ENCODE measurements around the gene GPT2.

The GPT2 gene, protein sequence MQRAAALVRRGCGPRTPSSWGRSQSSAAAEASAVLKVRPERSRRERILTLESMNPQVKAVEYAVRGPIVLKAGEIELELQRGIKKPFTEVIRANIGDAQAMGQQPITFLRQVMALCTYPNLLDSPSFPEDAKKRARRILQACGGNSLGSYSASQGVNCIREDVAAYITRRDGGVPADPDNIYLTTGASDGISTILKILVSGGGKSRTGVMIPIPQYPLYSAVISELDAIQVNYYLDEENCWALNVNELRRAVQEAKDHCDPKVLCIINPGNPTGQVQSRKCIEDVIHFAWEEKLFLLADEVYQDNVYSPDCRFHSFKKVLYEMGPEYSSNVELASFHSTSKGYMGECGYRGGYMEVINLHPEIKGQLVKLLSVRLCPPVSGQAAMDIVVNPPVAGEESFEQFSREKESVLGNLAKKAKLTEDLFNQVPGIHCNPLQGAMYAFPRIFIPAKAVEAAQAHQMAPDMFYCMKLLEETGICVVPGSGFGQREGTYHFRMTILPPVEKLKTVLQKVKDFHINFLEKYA

DNA sequence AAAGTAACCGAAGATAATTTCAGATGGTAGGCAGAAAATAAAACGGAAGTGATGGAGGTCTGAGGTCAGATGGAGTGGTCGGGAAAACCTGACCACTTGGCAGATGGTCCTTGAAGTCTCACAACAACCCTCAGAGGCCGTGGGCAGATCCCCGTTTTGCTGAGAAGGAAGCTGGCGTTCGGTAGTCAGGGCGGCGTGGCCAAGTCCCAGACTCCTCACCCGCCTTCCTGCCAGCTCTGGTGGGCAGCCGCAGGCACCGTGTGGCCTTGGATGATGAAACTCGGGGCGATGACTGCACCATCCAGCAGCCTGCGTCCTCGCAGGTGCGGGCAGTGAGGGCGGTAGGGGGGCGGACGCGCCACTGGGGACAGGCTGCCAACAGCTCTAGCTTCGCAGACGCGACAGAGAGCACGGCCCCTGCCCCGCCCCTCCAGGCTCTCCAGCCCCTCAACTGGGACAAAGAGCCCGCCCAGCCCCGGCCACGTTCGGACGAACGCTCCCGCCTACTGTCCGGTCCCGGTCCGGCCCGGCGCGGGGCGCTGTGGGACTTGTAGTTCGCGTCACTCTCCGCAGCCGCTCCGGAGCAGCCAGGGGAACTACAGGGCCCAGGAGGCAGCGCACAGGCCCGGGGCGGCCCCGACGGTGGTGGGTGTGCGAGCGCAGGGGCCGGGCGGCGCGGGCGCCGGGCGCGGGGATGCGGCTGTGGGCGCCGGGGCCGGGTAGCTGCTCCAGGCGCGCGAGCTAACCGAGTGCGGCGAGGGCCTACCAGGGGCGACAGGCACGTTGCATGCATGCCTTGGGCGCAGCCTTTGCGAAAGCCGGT is at the start of gene GPT2:
Gene GPT2, plus strand, starts transcription at position 673 of the 823 bp plus-strand sequence. CDS start 354 bp downstream, outside the sequence.
- no peak for TF ChIP-seq CTCF (IDR thresholded peaks at IDR 0.05; ENCODE audit: control extremely low read depth, extremely low read depth, low read depth, missing control alignments)
- peak; percentile 92 for DNase-seq (ENCODE audit: extremely low spot score)
- ChIA-PET CTCF (interaction anchor here (0.6 to 7.1 kb wide), 9 partner anchors 20 to 260 kb away, joined by 3 to 66 read pairs (median 5); partner anchors contain the start of gene NETO2), POLR2A (no interaction called here)

GRCh38 chr16:46836534-46837530 is 47.3 kb upstream of the GPT2 start:
- ChIA-PET CTCF (interaction anchor here (3.6 kb wide), 1 partner anchor 17 kb away, joined by 15 read pairs; no protein-coding TSS in a partner anchor), POLR2A (no interaction called here)
- DNase-seq (ENCODE audit: extremely low spot score) = no peak
- no peak for TF ChIP-seq CTCF (IDR thresholded peaks at IDR 0.05; ENCODE audit: control extremely low read depth, extremely low read depth, low read depth, missing control alignments)

DNA sequence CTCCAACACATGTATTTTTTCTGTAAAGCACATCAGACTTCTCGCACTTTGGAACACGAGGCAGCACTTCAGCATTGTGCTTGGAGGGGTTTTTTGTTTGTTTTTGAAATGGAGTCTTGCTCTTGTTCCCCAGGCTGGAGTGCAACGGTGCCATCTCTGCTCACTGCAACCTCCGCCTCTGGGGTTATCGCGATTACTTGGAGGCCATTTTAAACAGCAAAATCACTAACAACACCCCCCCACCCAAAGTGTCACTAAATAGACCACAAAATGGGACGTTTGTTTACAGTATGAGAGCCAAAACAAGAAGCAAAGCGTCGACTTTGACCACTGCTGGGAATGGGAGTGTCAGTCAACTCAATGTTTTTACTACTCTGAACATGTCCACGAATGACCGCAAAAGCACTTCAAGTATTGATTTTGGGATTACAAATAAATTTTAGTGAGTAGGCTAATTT is 44.1 kb upstream of the GPT2 start:
- ChIA-PET POLR2A (no interaction called here), CTCF (interaction anchor here (1.2 to 3.6 kb wide), 2 partner anchors 14 to 20 kb away, joined by 3 to 15 read pairs; no protein-coding TSS in a partner anchor)
- no peak for DNase-seq (ENCODE audit: extremely low spot score)
- no peak for TF ChIP-seq CTCF (IDR thresholded peaks at IDR 0.05; ENCODE audit: control extremely low read depth, extremely low read depth, low read depth, missing control alignments)

GRCh38 chr16:46842192-46842895 is 41.8 kb upstream of the GPT2 start:
- DNase-seq (ENCODE audit: extremely low spot score) = no peak
- TF ChIP-seq CTCF (IDR thresholded peaks at IDR 0.05; ENCODE audit: control extremely low read depth, extremely low read depth, low read depth, missing control alignments) = no peak
- ChIA-PET CTCF (interaction anchor here (4.2 kb wide), 1 partner anchor 12 kb away, joined by 23 read pairs; no protein-coding TSS in a partner anchor), POLR2A (no interaction called here)

DNA sequence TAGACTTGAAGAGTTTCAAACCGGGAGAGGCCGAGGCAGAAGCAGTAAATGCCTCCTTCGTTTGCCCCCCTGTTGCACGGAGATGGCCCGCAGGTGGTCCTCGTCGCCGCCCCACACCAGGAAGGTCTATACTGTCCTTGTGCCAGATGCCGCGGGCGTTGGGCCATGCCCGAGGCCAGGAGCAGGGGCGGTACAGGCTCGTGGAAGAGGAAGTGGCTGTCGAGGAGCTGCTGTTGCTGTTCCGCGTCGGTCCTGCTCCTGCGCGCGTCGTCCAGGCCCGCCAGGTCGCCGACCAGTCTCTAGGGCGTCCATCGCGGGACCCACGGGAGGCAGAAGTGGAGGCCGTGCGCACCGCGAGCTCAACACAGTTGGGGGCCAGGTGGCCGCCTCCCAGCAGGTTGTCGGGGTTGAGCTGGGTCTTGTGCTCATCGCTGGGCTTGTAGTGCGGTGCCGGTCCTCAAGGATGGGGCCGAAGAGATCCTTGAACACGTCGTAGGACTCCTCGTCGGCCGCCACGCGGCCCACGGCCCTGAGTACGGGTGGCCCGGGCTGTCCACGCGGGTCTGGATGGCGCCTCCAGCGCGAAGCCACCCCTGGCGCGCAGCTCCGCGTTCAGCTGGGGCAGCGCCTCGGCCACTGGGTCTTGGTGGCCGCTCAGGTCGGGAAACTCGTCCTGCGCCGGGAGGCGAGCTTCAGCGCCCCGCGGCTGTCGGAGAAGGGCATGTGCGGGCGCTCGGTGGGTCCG is 40.1 kb upstream of the GPT2 start:
- DNase-seq (ENCODE audit: extremely low spot score) = no peak
- CTCF ChIA-PET = interaction anchor here (4.2 kb wide), 1 partner anchor 10 kb away, joined by 23 read pairs; no protein-coding TSS in a partner anchor
- TF ChIP-seq CTCF (IDR thresholded peaks at IDR 0.05; ENCODE audit: control extremely low read depth, extremely low read depth, low read depth, missing control alignments) = no peak
- POLR2A ChIA-PET = no interaction called here
